Heart left ventricle (tissue), 16 donors: ENCODE measurements around the gene SLC25A6. TPM values are rescaled to one million over a fixed set of nuclear protein-coding genes. Genes with fewer than 3 reads are reported as not detected.

Source experiments
- ATAC-seq, 4 donors: fragments of 200-7000 bp; cut with Tn5 transposase; one replicate each; pipeline ENCODE4 v1.9.1; 2020 to 2022; ENCODE audit warnings: moderate library complexity in 4 of 4, mild to moderate bottlenecking in 3 of 4, moderate number of reproducible peaks in 1 of 4
- DNase-seq, 5 donors: peaks; one replicate each; pipeline ENCODE4 v3.0.0-alpha.2; 2020
- H3K27ac ChIP-seq, 12 donors: fragments of 200-600 bp; sonication (generic) in 4 of 12; one replicate each; pipeline versions ENCODE4 v1.5.0 to v1.8.0; 2016 to 2022; ENCODE audit warnings: mild to moderate bottlenecking in 2 of 12
- H3K27me3 ChIP-seq, 9 donors: fragments of 200-600 bp; sonication (generic) in 2 of 9; one replicate each; pipeline versions ENCODE4 v1.5.1 to v1.8.0; 2016 to 2022; ENCODE audit warnings: mild to moderate bottlenecking in 3 of 9
- H3K36me3 ChIP-seq, 9 donors: fragments of 200-600 bp; sonication (generic) in 2 of 9; one replicate each; pipeline versions ENCODE4 v1.5.0 to v1.8.0; 2018 to 2022; ENCODE audit warnings: mild to moderate bottlenecking in 2 of 9
- H3K4me1 ChIP-seq, 12 donors: fragments of 200-600 bp; sonication (generic) in 4 of 12; one replicate each; pipeline versions ENCODE4 v1.5.0 to v1.8.0; 2016 to 2022; ENCODE audit warnings: mild to moderate bottlenecking in 3 of 12
- H3K4me3 ChIP-seq, 12 donors: fragments of 200-600 bp; sonication (generic) in 4 of 12; one replicate each; pipeline versions ENCODE4 v1.5.0 to v1.8.0; 2017 to 2022; ENCODE audit warnings: mild to moderate bottlenecking in 9 of 12, moderate library complexity in 4 of 12
- H3K9me3 ChIP-seq, 12 donors: fragments of 200-600 bp; sonication (generic) in 4 of 12; one replicate each; pipeline versions ENCODE4 v1.5.0 to v1.8.0; 2016 to 2022; ENCODE audit warnings: mild to moderate bottlenecking in 1 of 12
- CTCF ChIP-seq, 12 donors: fragments of 200-600 bp; sonication (generic) in 4 of 12; IDR thresholded peaks; one replicate each; pipeline versions ENCODE4 v1.5.0 to v1.8.0; 2018 to 2022; ENCODE audit warnings: antibody characterized with exemption in 12 of 12, mild to moderate bottlenecking in 5 of 12
- POLR2A ChIP-seq, 2 donors: fragments of 450-650 bp; IDR thresholded peaks; one replicate each; pipeline ENCODE4 v1.6.1; 2017; ENCODE audit warnings: antibody characterized with exemption in 2 of 2, mild to moderate bottlenecking in 2 of 2, moderate library complexity in 2 of 2
- WGBS, 4 donors: extraction: QIAGEN DNeasy Blood & Tissue Kit in 2 of 4; methylation state at CpG; one replicate each; pipeline versions ENCODE4 v1.1.5 to v1.1.7; 2013 to 2018; 5-methylcytosine and 5-hydroxymethylcytosine counted together
- intact Hi-C, 10 donors: fragments of 100-400 bp; cut with DNase I; formaldehyde crosslinking; loops; one replicate each; pipeline versions ENCODE4 v1.11.1 to v1.14.2; 2022
- polyA plus RNA-seq, 2 donors: library from polyadenylated mRNA; stranded (reverse); fragments of 200-250 nt; gene quantifications; one replicate each; pipeline ENCODE4 v1.2.3, GENCODE V29; 2013
- total RNA-seq, 9 donors: library from RNA; depleted of rRNA in 2 of 9; stranded (reverse); fragments of >200 nt in 2 of 9; fragmentation: NEBNext Ultra II Directional in 3 of 9; extraction: Animal tissue kit (Norgen Biotek cat#: 25700) in 3 of 9; gene quantifications; one replicate each; pipeline versions ENCODE4 v1.1.0 to v1.2.4, GENCODE V29; 2016 to 2023
- donor health status: ischemic (EF 13 %, LVEDD 7.1; RV severe dilation, severe dysfunction).
- donor health status: healthy with polysubstance abuse.
- donor health status: DM: no; HTN: yes; CAD: no.
- donor health status: DM: no; HTN: no; CAD: no.
- donor health status: ischemic (EF 25% LVEDD 6.9; RV normal size, moderate dysfunction).
- donor health status: ischemic (EF 25% LVEDD 5.7; RV mildly dilated, moderate dysfunction).
- donor health status: healthy.
- donor health status: DM: yes; HTN: yes; CAD: no.
- donor health status: ischemic (EF 35%, LVEDD 5.7; RV mildly dilated, moderate dysfunction).
- donor health status: nonischemic (EF 11% LVEDD 7.7; RV severe dilation, severe dysfunction).
- donor health status: DM: yes; HTN: yes; CAD: no.
- donor health status: PGD.
- donor health status: ischemic (EF 29% LVEDD 5.4; RV normal size, mild dysfunction).
- donor health status: nonischemic (EF 23%, LVEDD 6.1; RV moderate dilation, normal function).

The SLC25A6 gene
- total and polyA plus RNA-seq, 11 donors = 78.2 to 232 (median 129) TPM

- Histone ChIP-seq H3K4me3 (no peak overlapping the region), H3K27me3 (no peaks in the 10 kb centered on the region), H3K4me1 (peaks cover 0 to 23% (median 15%) of the 10 kb centered on the region in 12 donors), H3K36me3 (peaks cover 0 to 29% (median 6%) of the 10 kb centered on the region in 9 donors), H3K27ac (no peak overlapping the region), H3K9me3 (no peaks in the 10 kb centered on the region)
- no peak for DNase-seq
- ATAC-seq = no peak
- TF ChIP-seq POLR2A (IDR thresholded peaks at IDR 0.05) (no peak), CTCF (IDR thresholded peaks at IDR 0.05) (no peak)
- WGBS, 4 donors = 98 to 99% (median 99%) methylated on average over 5 of the region's 5 CpGs
- intact Hi-C loops = loop anchor here in 3 of 10 donors (5.0 to 10.0 kb wide), 3 partner anchors 49 to 197 kb away; partner anchors contain the start of gene AKAP17A (in 1 of the 3)
Observed at GRCh38 chrX:1395646-1396216, 3.8 kb upstream of the SLC25A6 start.

- Histone ChIP-seq H3K9me3 (no peaks in the 10 kb centered on the region), H3K4me3 (no peak overlapping the region), H3K36me3 (peaks cover 0 to 29% (median 11%) of the 10 kb centered on the region in 9 donors), H3K27ac (peak overlapping the region in 1 of 12 donors; percentile 100), H3K4me1 (peaks cover 0 to 31% (median 23%) of the 10 kb centered on the region in 12 donors), H3K27me3 (no peaks in the 10 kb centered on the region)
- WGBS, 4 donors = 81 to 90% (median 84%) methylated on average over 13 to 22 of the region's 22 CpGs
- intact Hi-C loops = loop anchor here in 6 of 10 donors (5.0 to 10.0 kb wide), 5 partner anchors 50 to 197 kb away; partner anchors contain the start of genes AKAP17A (in 2 of the 6) and ASMTL (in 2 of the 6)
- TF ChIP-seq CTCF (IDR thresholded peaks at IDR 0.05) (no peak), POLR2A (IDR thresholded peaks at IDR 0.05) (no peak)
- ATAC-seq (no peak), DNase-seq (peak in 3 of 5 donors; percentile 31 to 43 (median 33))
Observed at GRCh38 chrX:1394731-1395501, 3.0 kb upstream of the SLC25A6 start.

- Histone ChIP-seq H3K27ac (peak overlapping the region in 5 of 12 donors; percentile 9 to 100 (median 100)), H3K9me3 (no peaks in the 10 kb centered on the region), H3K4me1 (peaks cover 3 to 39% (median 32%) of the 10 kb centered on the region in 12 donors), H3K36me3 (peaks cover 2 to 34% (median 20%) of the 10 kb centered on the region in 9 donors), H3K4me3 (peak overlapping the region in 5 of 12 donors; percentile 78 to 100 (median 95)), H3K27me3 (no peaks in the 10 kb centered on the region)
- peak in 3 of 5 donors; percentile 17 to 22 (median 20) for DNase-seq
- 59 to 68% (median 66%) methylated on average over 16 of the region's 16 CpGs for WGBS, 4 donors
- intact Hi-C loops = loop anchor here in 8 of 10 donors (2.0 to 10.0 kb wide), 8 partner anchors 51 to 198 kb away; partner anchors contain the start of genes ASMTL (in 5 of the 8) and AKAP17A (in 1 of the 8)
- no peak for ATAC-seq
- TF ChIP-seq POLR2A (IDR thresholded peaks at IDR 0.05) = no peak
- no peak for TF ChIP-seq CTCF (IDR thresholded peaks at IDR 0.05)
Observed at GRCh38 chrX:1393871-1394615, 2.1 kb upstream of the SLC25A6 start.
